ENCODE results near the gene AVL9.
"Not testable (repeated sequence)": the region's sequence is repeated elsewhere in the genome, so short reads cannot be mapped to it uniquely, and the experiment has no call there.

The AVL9 gene

GRCh38 chr7:32496052-32496813, 944 bp downstream of the AVL9 start:
- no peak for DNase-seq

DNA sequence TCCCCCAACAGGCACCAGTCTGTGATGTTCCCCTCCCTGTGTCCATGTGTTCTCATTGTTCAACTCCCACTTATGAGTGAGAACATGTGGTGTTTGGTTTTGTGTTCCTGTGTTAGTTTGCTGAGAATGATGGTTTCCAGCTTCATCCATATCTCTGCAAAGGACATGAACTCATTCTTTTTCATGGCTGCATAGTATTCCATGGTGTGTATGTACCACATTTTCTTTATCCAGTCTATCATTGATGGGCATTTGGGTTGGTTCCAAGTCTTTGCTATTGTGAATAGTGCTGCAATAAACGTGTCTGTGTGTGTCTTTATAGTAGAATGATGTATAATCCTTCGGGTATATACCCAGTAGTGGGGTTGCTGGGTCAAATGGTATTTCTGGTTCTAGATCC, 4.5 kb downstream of the AVL9 start:
- not testable (repeated sequence) for DNase-seq

DNA sequence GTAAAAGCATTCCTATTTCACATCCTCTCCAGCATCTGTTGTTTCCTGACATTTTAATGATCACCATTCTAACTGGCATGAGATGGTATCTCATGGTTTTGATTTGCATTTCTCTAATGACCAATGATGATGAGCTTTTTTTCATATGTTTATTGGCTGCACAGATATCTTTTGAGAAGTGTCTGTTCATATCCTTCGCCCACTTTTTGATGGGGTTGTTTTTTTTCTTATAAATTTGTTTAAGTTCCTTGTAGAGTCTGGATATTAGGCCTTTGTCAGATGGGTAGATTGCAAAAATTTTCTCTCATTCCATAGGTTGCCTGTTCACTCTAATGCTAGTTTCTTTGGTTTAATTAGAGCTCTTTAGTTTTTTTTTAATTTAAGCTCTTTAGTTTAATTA, 4.9 kb downstream of the AVL9 start:
- not testable (repeated sequence) for DNase-seq

GRCh38 chr7:32500922-32501341, 5.6 kb downstream of the AVL9 start:
- DNase-seq, result peak; percentile 48

GRCh38 chr7:32501522-32501921, 6.2 kb downstream of the AVL9 start:
- no peak for DNase-seq

DNA sequence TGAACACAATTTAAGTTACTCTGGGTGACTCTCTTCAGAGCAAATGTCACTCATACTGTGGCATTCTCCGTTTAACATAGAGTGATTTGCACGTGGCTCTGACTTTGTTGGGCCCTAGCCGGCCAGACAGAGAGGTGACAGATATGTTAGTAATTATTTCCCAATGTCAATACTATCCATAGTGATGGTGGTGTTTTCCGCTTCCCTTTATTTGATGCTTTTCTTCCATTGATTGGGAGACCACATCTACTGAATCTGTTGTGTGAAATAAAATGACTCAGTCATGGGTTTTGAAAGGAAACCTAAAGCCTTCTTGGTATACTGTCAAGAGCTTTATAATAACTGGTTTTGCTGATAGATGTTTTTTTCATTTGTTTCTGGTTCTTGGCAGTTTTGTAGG, 7.4 kb downstream of the AVL9 start:
- DNase-seq, result peak; percentile 68

GRCh38 chr7:32506266-32507054, 11.2 kb downstream of the AVL9 start:
- DNase-seq, result peak; percentile 73

DNA sequence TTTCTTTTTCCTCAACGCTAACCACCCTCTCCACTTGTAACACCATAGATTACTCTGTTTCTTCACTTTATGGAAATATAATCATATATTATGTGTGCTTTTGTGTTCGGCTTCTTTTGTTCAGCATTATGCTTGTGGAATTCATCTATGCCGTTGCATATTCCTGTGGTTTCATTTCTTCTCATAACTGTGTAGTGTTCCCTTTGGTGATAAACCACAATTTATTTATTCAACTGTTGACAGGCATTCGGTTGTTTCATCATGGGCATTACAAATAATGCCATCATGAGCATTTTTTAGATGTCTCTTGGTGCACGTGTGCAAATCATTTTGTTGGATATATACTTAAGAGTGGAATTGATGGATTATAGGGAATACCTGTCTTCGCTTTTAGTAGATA, 12.1 kb downstream of the AVL9 start:
- DNase-seq, result no peak

GRCh38 chr7:32511791-32512190, 16.5 kb downstream of the AVL9 start:
- DNase-seq, result no peak

- no peak for DNase-seq
Observed at GRCh38 chr7:32513210-32513609, 17.9 kb downstream of the AVL9 start.

DNA sequence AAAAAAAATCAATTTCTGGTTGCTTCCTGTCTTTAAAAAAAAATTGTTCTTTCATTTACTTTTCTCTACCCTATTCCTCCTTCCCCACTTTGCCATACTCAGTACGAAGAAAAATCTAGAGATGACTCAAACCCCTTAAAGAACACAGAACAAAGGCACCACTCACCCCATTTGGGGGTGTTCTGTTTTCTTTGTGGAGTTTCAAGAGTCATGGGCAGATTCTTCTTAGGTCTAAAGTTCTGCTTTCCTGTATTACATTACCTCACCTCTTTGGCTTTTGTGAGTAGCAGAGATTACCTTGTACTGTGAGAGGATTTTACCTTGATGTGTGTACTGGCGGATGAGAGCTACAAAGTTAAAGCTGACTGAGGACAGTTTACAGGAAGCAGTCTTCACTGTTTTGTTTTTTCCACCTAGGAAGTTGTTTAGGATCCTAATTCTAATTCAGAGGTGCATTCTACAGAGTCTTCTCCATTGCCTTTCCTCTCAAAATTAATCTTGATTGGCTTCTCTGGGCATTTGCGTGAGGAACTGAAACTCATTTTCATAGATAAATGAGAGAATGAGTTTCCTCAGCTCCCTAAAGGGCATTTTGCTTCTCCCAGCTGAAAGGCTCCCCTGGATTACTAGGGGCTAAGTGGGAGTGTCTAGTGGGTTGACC, 20.7 kb downstream of the AVL9 start:
- DNase-seq, result peak; percentile 34

GRCh38 chr7:32516551-32517100, 21.3 kb downstream of the AVL9 start:
- DNase-seq, result no peak

GRCh38 chr7:32518534-32519140, 23.3 kb downstream of the AVL9 start:
- DNase-seq, result no peak

- peak; percentile 32 for DNase-seq
Observed at GRCh38 chr7:32519763-32520162, 24.5 kb downstream of the AVL9 start.

DNA sequence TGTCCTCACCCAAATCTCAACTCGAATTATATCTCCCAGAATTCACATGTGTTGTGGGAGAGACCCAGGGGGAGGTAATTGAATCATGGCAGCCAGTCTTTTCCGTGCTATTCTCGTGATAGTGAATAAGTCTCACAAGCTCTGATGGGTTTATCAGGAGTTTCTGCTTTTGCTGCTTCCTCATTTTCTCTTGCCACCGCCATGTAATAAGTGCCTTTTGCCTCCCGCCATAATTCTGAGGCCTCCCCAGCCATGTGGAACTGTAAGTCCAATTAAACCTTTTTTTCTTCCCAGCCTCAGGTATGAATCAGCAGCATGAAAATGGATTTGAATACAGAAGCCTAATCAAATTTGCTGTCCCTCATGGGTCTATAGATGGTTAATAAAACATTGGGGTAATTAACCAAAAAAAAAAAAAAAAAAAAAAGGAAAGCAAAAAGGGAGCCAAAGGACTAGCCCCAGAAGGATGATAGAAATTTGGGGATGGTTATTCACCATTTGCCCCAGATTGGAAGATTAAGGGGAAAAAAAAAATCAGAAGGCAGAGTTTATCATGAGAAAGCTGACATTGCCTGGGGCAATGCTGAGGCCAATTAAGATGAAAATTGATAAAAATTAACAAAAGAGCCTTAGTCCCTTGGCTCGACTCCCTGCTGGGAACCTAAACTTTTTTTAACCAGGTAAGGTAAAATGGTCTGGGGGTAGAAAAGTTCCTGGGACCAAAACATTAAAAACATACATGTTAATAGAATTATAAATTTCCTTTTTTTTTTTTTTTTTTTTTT, 27.6 kb downstream of the AVL9 start:
- no peak for DNase-seq

DNA sequence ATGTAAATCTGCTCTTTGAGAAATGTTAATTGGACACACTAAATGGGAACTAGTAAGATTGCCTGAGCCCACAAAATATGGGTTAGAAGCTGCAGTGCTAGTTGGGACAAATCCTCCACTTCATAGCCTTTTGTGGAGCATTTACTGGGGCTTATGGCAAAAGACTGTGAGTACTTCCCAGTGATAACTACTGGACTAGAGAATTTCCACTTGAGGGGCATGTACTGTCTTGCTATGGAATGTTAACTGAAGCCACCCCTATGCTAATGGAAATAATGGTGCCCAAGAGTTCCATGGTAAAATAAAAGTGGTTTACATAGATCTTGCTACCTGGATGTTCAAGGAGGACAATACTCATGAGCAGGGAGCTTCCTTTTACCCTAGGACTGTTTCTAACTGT, 29.3 kb downstream of the AVL9 start:
- DNase-seq, result no peak

DNA sequence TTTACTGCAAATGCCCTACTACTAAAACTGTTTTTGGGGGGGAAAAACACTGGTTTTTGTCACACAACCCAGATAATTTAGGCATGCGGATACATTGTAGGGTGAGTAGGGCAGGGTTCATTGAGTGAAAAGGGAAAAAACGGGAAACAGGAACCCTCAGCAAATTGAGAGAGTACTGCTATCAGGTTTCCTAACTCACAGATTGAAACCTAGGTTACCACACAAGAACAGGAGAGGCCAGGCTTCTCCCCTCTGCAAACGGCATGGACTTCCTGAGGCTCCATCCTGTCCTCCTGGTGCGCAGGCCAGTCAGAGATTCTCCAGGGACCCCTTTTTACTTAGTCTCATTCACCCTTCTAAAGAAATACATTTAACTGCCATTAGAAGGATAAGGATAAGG, 30.6 kb downstream of the AVL9 start:
- DNase-seq, result no peak

- no peak for DNase-seq
Observed at GRCh38 chr7:32531402-32531801, 36.1 kb downstream of the AVL9 start.

DNA sequence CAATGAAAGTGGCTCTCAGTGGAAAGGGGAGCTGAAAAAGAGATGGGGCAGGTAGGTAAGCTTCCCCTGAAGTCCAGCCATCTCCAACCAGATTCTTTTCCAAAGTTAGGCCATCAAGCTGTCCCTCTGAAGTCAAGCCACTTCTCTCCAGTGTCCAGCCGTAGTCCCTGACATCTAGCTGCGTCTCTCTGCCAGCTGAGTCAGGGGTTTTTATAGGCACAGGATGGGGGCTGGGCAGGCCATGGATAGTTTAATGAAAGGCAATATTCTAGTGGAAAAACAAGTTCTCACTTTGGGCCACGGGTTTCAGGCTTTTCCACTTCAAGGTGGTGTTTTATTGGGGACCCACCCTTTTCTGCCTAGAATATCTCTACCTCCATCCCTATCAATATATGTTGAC, 36.8 kb downstream of the AVL9 start:
- DNase-seq, result no peak

DNA sequence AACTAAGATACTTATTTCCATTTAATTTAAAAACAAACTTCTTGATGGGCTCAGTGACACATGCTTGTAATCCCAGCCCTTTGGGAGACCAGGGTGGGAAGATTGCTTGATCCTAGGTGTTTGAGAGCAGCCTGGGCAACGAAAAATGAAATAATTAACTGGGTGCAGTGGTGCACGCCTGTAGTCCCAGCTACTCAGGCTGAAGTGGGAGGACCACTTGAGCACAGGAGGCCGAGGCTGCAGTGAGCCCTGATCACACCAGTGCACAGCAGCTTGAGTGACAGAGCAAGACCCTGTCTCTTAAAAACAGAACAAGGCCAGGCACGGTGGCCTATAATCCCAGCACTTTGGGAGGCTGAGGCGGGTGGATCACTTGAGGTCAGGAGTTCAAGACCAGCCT, 37.4 kb downstream of the AVL9 start:
- no peak for DNase-seq

DNA sequence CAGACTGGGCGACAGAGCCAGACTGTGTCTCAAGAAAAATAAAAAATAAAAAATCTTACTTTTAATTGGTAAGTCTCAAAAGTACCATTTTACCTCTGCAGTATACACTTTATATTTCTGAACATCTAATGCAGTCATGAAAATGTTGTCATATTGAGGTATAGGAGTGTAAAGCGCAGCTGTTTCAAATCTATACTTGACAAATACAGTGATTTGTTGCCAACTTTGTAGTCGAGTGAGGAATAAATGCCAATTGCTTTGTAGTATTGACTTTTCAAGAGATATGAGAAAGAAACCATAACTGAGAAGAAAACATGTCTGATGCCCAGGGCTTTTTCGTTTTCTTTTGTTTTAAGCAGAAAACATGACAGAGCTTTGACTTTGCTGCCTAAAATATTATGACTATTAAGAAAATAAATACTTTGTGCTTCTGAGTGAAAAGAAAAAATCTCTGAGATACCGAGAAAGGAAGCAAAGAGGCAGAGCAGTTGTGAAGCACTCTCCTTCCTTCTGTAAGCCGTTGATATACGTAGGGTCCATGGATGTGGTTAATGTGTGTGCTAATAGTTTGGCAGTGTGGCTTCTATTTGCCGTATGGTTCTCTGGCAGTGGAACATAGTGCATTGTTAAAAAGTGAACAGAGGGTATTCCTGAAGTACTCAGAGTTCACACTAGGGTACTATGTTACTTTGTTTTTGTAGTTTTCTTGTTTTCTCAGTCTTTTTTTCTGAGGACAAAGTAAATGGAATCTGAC, 38.2 kb downstream of the AVL9 start:
- no peak for DNase-seq

All from activated CD4-positive, alpha-beta T cell treated with anti-CD3 and anti-CD28 coated beads, Interleukin-2, amount 50 U/mL, for 16 hours (primary cell).